Measurements from ENCODE around the gene MRPS21.
"Not testable (repeated sequence)": the region's sequence is repeated elsewhere in the genome, so short reads cannot be mapped to it uniquely, and the experiment has no call there.

MRPS21 gene

DNA sequence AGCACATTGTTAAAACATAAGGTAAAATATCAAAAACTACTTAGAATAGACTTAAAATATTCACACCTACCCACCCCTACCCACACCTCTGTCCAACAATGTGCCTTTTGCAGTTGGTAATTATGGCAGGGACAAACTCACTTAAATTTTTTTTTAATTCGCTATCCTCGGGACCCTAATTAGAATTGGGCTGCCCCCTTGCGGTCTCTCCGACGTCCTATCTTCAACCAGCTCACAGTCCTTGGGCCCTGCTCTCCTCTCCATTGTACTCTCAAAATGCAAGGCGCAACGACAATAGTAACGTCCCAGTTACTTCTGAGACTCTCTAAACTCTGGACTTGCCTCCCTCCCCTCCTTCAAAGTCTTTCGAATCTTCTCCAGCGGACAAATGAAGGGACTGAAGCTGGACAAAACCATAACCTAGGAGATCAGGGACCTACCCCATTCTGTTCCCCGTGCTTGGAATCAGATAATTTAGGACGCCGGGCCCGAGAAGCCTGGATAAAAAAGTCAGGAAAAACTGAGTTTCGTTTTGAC is 12.4 kb upstream of the MRPS21 start:
- H3K4me3 ChIP-seq (ENCODE audit: low read depth, low read length): peak overlapping the region; percentile 35

- H3K4me3 ChIP-seq (ENCODE audit: low read depth, low read length): peak within 1 kb of the TSS; percentile 49
Measured at GRCh38 chr1:150281758-150282557, 11.7 kb upstream of the MRPS21 start, which contains the start of gene CIART. Gene CIART, plus strand, starts transcription at chr1:150282554. Its CDS starts 714 bp downstream, at chr1:150283268.

- peak overlapping the region; percentile 49 for H3K4me3 ChIP-seq (ENCODE audit: low read depth, low read length)
Measured at GRCh38 chr1:150282558-150282958, 11.1 kb upstream of the MRPS21 start.

GRCh38 chr1:150283260-150283659 is 10.4 kb upstream of the MRPS21 start:
- H3K4me3 ChIP-seq (ENCODE audit: low read depth, low read length): peak overlapping the region; percentile 49

GRCh38 chr1:150288382-150288781 is 5.3 kb upstream of the MRPS21 start:
- no peak overlapping the region for H3K4me3 ChIP-seq (ENCODE audit: low read depth, low read length)

DNA sequence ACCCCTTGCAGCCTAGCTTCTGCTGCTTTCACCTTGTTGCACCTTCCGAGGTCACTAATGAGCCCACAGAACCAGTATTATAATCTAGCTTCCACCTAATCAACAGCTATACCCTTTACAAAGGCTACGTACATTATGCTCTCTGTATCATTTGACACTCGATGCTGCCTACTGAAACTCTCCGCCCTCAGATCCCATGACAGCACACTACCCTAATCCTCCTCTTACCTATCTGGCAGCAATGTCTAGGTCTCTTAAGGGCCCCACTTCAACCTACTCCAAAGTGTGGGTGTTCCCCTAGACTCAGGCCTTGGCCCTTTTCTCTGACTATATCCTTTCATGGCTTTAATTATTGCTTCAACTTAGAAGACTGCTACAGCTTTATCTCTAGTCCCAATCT is 4.8 kb upstream of the MRPS21 start:
- H3K4me3 ChIP-seq (ENCODE audit: low read depth, low read length): no peak overlapping the region

DNA sequence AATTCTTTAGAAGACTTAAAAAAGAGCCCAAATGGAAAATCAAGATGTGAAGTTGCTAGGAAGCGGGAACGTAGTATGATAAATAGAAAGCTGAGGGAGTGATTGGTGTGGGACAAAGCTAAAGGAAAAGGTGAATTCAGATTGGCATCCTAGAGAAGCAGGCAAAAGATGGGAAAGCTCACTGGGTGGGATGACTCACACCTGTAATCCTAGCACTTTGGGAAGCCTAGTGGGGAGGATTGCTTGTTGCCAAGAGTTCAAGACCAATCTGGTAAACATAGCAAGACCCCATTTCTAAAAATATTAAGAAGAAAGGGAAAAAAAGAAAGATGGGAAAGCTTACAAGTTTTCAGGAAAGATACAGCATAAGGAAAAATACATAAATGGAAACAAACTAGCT is 1.8 kb downstream of the MRPS21 start:
- no peak overlapping the region for H3K4me3 ChIP-seq (ENCODE audit: low read depth, low read length)

DNA sequence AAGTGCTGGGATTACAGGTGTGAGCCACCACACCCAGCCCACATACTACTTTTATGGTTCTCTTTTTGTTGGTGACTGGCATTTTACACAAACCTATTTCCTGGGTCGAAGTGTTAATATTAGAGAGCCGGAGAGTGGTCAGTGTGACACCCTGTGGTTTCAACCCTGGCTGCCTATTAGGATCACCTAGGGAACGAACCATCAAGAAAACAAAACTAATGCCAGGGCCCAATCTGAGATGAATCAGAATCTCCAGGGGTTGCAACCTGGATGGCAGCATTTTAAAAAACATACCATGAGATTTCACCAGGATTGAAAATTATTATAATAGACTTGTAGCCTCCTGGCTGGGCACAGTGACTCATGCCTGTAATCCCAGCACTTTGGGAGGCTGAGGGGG is 6.1 kb downstream of the MRPS21 start:
- H3K4me3 ChIP-seq (ENCODE audit: low read depth, low read length): no peak overlapping the region

GRCh38 chr1:150302338-150302737 is 8.7 kb downstream of the MRPS21 start:
- no peak overlapping the region for H3K4me3 ChIP-seq (ENCODE audit: low read depth, low read length)

DNA sequence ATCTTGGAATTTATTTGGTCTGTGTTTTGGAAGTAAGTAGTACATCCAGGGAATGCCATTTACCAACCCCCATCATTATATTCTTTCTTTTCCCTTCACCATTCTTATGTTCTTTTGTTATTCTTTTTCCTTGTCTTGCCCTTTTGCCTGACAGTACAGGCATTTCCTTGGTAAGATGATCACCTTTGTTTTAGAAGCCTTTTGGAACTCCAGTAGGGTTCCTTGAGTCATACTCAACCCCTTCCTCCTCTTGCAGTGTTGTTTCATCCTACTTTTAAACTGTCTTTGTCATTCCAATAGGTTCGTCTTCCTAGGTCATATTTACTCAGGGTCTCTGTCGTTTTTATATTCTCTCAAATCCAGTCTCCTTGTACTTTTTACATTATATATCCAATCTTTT is 9.2 kb downstream of the MRPS21 start:
- no peak overlapping the region for H3K4me3 ChIP-seq (ENCODE audit: low read depth, low read length)

GRCh38 chr1:150308585-150308984 is 14.9 kb downstream of the MRPS21 start:
- H3K4me3 ChIP-seq (ENCODE audit: low read depth, low read length): not testable (repeated sequence)

DNA sequence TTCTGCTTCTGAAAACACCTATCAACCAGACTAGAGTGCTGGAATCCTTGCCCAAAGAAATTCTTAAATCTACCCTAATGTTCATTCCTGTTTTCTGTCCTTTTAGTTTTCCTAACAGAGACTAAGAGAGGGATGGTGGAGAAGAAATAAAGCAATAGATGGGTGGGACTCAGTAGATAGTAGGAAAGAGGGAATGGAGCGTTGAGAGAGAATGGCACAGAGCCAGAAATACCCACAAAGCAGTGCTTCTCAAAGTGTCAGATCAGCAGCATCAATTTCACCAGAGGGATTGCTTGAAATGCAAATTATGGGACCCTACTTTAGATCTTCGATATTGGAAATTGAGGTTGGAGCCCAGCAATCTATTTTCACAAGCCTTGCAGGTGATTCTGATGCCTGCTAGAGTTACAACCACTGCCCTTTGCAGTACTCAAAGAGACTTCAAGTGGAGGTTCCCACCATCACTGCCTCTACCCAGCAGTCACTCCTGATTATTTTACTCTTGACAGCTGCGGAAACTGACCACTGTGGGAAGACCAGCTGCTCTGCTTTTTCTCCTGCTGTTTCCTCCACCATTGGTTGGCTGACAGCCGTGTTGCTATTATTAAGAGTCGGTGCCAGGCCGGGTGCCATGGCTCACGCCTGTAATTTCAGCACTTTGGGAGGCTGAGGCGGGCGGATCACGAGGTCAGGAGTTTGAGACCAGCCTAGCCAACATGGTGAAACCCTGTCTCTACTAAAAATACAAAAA is 16.3 kb downstream of the MRPS21 start:
- no peak overlapping the region for H3K4me3 ChIP-seq (ENCODE audit: low read depth, low read length)

DNA sequence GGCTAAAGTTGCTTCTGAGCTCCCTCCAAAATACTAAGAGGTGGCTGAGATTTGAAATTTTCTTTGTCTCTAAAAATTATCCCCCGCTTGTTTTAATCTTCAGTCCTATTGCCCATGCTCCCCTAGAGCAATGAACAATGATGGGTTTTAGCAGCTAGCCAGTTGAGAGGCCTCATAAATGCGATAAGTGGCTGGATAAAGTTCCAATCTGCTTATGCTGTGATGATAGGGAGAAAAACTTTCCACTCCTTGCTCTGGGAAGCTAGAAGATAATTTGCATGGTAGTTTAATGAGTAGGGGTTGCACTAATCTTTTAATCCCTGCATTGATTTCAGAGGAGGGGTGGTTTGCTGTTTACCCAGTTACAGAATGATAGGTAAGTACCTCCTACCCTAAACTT is 18.1 kb downstream of the MRPS21 start:
- no peak overlapping the region for H3K4me3 ChIP-seq (ENCODE audit: low read depth, low read length)

GRCh38 chr1:150314691-150315090 is 21.0 kb downstream of the MRPS21 start:
- H3K4me3 ChIP-seq (ENCODE audit: low read depth, low read length): not testable (repeated sequence)

GRCh38 chr1:150320667-150320978 is 27.0 kb downstream of the MRPS21 start:
- no peak overlapping the region for H3K4me3 ChIP-seq (ENCODE audit: low read depth, low read length)

GRCh38 chr1:150321826-150322166 is 28.1 kb downstream of the MRPS21 start:
- peak overlapping the region; percentile 88 for H3K4me3 ChIP-seq (ENCODE audit: low read depth, low read length)

DNA sequence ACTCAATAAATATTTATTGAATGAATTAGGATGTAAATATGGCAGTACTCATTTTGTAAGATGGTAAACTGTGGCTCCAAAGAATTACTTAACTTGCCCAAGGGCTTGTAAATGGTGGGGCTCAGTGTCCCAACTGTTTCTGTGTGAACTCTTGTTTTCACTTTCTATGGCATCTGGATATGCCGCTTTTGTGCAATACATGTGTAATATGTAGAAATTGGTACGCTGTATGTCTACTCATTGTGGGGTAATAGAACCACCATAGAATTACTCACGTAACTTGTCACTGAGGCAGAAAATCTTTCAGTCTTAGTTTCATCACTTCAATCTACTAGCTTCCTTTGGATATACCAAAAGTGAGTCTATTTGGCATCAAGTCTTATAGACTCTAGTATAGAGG is 28.6 kb downstream of the MRPS21 start:
- H3K4me3 ChIP-seq (ENCODE audit: low read depth, low read length): peak overlapping the region; percentile 88

- no peak overlapping the region for H3K4me3 ChIP-seq (ENCODE audit: low read depth, low read length)
Measured at GRCh38 chr1:150332651-150333290, 39.1 kb downstream of the MRPS21 start.

GRCh38 chr1:150346316-150346715 is 52.7 kb downstream of the MRPS21 start:
- no peak overlapping the region for H3K4me3 ChIP-seq (ENCODE audit: low read depth, low read length)

DNA sequence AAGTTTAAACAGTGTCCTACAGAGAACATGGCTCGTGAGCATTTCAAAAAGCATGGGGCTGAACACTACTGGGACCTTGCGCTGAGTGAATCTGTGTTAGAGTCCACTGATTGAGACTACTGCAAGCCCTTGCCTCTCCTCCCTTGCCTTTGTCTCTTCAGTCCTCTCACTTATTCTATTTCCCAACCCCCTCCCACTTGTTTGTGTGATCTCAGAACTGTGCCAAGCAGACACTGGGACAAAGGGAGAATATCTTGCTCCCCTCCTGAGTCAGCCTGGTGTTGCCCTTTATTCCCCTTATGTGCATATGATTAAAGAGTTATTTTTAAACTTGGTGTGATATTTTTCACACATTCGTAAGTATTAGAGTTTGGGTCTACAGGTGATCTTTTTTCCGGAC is 59.2 kb downstream of the MRPS21 start:
- H3K4me3 ChIP-seq (ENCODE audit: low read depth, low read length): no peak overlapping the region
